ENCODE measurements around the gene EEF1AKMT1.

EEF1AKMT1 gene

GRCh38 chr13:20716951-20717350 is 56.8 kb downstream of the EEF1AKMT1 start:
- no peak for TF ChIP-seq CTCF (IDR thresholded peaks at IDR 0.05; ENCODE audit: low read depth, low read length)
- DNase-seq (ENCODE audit: low read depth in 2 of 2) = no peak

DNA sequence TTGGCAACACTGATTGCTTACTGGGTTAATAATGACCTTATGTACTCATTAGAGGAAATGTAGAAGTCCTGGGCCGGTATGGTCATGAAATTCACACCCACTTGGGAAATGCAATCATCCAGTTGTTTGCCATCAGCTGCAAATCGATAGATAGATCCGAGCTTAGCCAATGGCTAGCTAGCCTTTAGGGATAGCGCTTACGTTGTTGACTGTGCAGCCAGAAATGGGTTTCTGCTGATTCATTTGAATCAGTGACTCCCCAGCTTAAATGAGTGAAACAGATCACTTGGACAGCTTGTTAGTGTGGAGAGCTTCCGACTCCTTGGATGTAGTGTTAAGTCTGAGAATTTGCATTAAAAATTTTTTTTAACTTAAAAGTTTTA is 58.4 kb downstream of the EEF1AKMT1 start:
- peak in 1 of 2 donors; percentile 16 for DNase-seq (ENCODE audit: low read depth in 2 of 2)
- no peak for TF ChIP-seq CTCF (IDR thresholded peaks at IDR 0.05; ENCODE audit: low read depth, low read length)
- no peak overlapping the region for H3K4me3 ChIP-seq (replicated peaks in 1 of 2; ENCODE audit: low read depth in 2 of 2, low read length in 2 of 2)

More at GRCh38 chr13:20716951-20717350, 56.8 kb downstream of the EEF1AKMT1 start:
- no peak overlapping the region for H3K4me3 ChIP-seq (replicated peaks in 1 of 2; ENCODE audit: low read depth in 2 of 2, low read length in 2 of 2)

- peak; percentile 84 to 96 for DNase-seq (ENCODE audit: low read depth in 2 of 2)
- H3K4me3 ChIP-seq (replicated peaks in 1 of 2; ENCODE audit: low read depth in 2 of 2, low read length in 2 of 2) = peak overlapping the region in 1 of 2 donors; percentile 30
- no peak for TF ChIP-seq CTCF (IDR thresholded peaks at IDR 0.05; ENCODE audit: low read depth, low read length)
Observed at GRCh38 chr13:20714563-20715329, 59.0 kb downstream of the EEF1AKMT1 start.

DNA sequence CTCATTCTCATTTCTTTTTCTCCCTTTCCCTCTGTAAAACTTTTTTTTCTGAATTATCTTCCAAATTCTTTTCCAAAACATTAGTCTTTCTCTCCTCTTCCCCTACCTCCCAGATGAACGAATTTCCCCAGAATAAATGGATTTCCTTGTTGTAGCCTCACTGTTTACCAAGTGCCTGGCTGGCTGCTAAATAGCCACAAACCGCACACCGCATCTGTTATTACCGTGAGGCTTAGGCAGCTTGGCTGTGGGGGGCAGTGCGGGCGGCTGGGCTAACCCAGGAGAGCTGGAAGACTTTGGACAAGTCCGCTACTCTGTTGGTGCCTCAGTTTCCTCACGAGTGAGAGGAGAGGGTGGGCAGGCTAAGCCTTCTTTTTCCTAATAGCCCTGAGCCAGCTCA is 59.6 kb downstream of the EEF1AKMT1 start:
- DNase-seq (ENCODE audit: low read depth in 2 of 2) = peak in 1 of 2 donors; percentile 49
- H3K4me3 ChIP-seq (replicated peaks in 1 of 2; ENCODE audit: low read depth in 2 of 2, low read length in 2 of 2) = no peak overlapping the region
- no peak for TF ChIP-seq CTCF (IDR thresholded peaks at IDR 0.05; ENCODE audit: low read depth, low read length)

DNA sequence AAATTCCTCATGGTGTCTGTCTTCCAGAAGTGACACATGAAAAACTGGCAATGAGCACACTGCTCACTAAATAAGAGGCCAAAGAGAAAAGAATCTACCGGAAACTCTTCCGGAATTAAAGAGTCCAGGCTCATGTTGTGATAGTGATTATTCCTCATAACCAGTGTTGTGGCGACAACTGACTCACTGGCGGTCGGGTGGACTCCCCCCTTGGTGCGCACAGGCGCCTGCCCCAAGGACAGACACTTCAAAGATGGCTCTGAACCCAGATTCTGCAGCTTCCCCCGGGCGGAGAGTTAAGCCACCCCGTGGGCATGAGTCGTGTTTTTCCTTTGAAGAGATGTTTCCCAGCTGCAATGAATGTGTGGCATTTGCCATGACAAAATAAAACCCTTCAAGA is 60.0 kb downstream of the EEF1AKMT1 start:
- no peak for TF ChIP-seq CTCF (IDR thresholded peaks at IDR 0.05; ENCODE audit: low read depth, low read length)
- H3K4me3 ChIP-seq (replicated peaks in 1 of 2; ENCODE audit: low read depth in 2 of 2, low read length in 2 of 2) = peak overlapping the region in 1 of 2 donors; percentile 12
- DNase-seq (ENCODE audit: low read depth in 2 of 2) = peak; percentile 52 to 69

- peak overlapping the region; percentile 17 to 20 for H3K4me3 ChIP-seq (replicated peaks in 1 of 2; ENCODE audit: low read depth in 2 of 2, low read length in 2 of 2)
- no peak for TF ChIP-seq CTCF (IDR thresholded peaks at IDR 0.05; ENCODE audit: low read depth, low read length)
- DNase-seq (ENCODE audit: low read depth in 2 of 2) = peak in 1 of 2 donors; percentile 7
Observed at GRCh38 chr13:20713014-20713376, 60.8 kb downstream of the EEF1AKMT1 start.
